Neutrophil (primary cell): ENCODE results near the gene KRTAP10-12.

Experiments
- H3K27ac ChIP-seq: fragments of 200-600 bp; sonication (generic); 2 replicates; pipeline ENCODE4 v1.5.1; 2016; ENCODE audit warnings: mild to moderate bottlenecking, moderate library complexity
- H3K27me3 ChIP-seq: fragments of 200-600 bp; sonication (generic); 2 replicates; pipeline ENCODE4 v1.6.0; 2016; ENCODE audit warnings: mild to moderate bottlenecking
- H3K36me3 ChIP-seq: fragments of 200-600 bp; sonication (generic); 2 replicates; pipeline ENCODE4 v1.5.1; 2017
- H3K4me1 ChIP-seq, 2 experiments: fragments of 200-600 bp in 1 of 2; sonication (generic) in 1 of 2; 1 replicate in 1 of 2; 2 replicates in 1 of 2; pipeline versions ENCODE4 v1.5.1 to v1.6.1; 2013 to 2016; ENCODE audit warnings: low read depth in 1 of 2, low read length in 1 of 2, mild to moderate bottlenecking in 1 of 2, moderate library complexity in 1 of 2; ENCODE audit not compliant: control insufficient read depth in 1 of 2, insufficient read depth in 1 of 2
- H3K4me3 ChIP-seq, 2 experiments: fragments of 200-600 bp in 1 of 2; sonication (generic) in 1 of 2; 1 replicate in 1 of 2; 2 replicates in 1 of 2; pipeline ENCODE4 v1.5.1; 2013 to 2016; ENCODE audit warnings: low read depth in 1 of 2, low read length in 1 of 2, mild to moderate bottlenecking in 1 of 2, moderate library complexity in 1 of 2
- H3K9me3 ChIP-seq: fragments of 200-600 bp; sonication (generic); 2 replicates; pipeline ENCODE4 v1.5.1; 2016
- TF ChIP-seq, protein P1 (sequence below): fragments of 200-600 bp; sonication (generic); IDR thresholded peaks from 2 replicates; pipeline ENCODE4 v1.5.1; 2016; ENCODE audit warnings: antibody characterized with exemption

KRTAP10-12 gene

DNA sequence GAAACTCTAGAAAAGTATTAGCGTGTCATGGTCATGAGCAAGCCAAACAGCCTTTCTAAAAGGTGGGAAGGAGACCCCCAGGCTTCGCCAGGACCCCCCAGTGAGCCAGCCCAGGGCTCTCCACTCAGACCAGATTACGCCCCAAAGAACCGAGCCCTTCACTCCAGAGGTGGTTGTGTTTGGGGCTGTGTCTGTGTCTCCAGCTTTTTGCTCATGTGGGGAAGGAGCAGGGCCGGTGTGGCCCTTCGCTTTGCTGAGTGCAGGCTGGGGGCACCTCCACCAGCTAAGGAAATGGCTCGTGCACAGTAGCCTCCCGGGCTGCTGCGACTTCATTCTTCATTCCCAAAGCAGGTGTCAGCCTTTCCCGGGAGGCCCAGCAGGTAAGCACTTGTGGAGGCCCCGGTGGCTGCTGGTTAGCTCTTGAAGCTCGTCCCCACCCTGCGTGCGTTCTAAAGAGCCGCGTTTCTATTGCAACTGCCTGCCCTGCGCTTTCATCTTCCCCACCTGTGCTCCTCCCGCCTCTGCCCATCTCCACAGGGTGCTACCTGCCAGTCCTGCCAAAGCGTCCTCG lies 13.9 kb downstream of the KRTAP10-12 start:
- Histone ChIP-seq H3K27ac (no peak overlapping the region), H3K27me3 (peaks cover 100% of the 10 kb centered on the region), H3K9me3 (no peaks in the 10 kb centered on the region), H3K4me1 (no peaks in the 10 kb centered on the region), H3K36me3 (no peaks in the 10 kb centered on the region), H3K4me3 (no peak overlapping the region)
- TF ChIP-seq, protein P1, sequence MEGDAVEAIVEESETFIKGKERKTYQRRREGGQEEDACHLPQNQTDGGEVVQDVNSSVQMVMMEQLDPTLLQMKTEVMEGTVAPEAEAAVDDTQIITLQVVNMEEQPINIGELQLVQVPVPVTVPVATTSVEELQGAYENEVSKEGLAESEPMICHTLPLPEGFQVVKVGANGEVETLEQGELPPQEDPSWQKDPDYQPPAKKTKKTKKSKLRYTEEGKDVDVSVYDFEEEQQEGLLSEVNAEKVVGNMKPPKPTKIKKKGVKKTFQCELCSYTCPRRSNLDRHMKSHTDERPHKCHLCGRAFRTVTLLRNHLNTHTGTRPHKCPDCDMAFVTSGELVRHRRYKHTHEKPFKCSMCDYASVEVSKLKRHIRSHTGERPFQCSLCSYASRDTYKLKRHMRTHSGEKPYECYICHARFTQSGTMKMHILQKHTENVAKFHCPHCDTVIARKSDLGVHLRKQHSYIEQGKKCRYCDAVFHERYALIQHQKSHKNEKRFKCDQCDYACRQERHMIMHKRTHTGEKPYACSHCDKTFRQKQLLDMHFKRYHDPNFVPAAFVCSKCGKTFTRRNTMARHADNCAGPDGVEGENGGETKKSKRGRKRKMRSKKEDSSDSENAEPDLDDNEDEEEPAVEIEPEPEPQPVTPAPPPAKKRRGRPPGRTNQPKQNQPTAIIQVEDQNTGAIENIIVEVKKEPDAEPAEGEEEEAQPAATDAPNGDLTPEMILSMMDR, result no peak

DNA sequence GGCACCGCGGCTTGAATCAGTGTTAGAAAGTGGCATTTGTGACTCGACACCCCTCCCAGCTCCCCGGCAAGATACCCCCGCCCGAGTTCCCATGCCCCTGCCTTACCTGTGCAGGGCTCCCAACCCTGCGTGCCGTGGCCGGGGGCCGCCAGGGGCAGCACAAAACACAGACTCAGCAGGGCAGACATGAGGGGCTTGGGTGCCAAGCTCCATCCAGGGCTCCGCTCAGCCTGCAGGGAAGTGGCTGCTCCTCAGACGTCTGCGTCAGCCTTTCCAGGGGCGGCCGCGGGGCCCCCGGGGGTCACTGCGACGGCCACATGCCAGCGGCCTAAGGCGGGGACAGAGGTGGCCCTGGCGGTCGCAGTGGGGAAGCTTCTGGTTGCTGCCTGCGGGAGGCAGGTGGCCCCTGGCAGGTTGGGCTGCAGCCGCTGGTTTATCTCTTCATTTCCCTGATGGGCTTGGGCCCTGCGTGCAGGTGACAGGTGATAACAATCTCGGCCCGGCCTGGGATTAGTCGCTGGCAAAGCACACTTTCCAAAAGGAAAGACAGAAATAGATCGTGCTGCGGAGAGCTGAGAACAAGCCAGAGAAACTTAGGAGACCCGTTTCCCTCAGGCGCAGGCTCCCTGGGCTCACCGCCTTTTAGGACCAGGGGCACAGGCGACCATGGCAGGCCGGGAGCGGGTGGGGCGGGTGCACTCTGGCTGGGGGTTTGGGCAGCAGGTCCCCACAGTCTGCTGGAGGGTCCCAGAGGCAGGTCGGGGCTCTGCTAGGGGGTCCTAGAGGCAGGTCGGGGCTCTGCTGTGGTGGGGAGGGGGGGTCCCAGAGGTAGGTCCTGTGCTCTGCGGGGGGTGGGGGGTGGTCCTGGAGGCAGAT lies 14.6 kb downstream of the KRTAP10-12 start, which contains the start of gene TSPEAR:
Gene TSPEAR (minus strand): TSS at position 246 of the 876 bp plus-strand sequence. CDS start 58 bp downstream, at position 188.
- H3K27ac ChIP-seq, result no peak within 1 kb of the TSS

DNA sequence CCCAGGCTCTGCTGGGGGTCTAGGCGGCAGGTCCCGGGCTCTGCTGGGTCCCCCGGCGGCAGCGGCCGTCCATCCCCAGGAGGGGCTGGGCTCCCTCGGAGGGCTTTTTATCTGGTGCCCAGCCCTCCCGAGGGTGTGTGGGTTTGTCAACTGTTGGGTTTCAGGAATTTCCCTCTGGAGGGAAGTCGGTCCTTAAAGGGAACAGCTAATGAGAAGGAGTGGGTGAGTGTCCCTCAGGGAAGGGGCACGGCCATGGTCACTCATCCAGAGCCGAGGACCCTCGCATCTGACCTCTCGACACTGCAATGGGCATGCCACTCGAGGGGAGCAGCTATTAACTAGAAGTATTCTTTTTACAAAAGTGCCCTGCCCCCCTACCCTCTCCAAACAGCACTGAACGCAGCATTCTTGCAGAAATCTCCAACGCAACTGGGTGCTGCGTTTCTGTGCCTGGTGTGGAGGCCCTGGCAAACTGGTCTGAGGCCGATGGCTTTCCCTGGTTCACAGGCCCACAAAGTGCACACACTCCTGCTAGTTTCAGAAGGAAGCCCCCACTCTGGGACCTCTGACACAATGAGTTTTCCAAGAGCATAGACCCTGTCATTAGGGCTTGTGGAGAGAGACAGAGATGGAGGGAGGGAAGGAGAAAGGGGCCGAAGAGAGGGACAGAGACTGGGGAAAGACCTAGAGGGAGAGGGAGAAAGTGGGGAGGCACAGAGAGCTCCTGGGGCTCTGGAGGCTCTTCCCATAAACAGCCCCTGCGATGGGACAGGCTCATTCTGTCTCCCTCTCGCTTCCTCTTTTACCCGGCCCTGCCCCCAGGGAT lies 15.4 kb downstream of the KRTAP10-12 start:
- TF ChIP-seq, protein P1, result no peak
- Histone ChIP-seq H3K4me3 (no peak overlapping the region), H3K36me3 (no peaks in the 10 kb centered on the region), H3K9me3 (no peaks in the 10 kb centered on the region), H3K4me1 (no peaks in the 10 kb centered on the region), H3K27ac (no peak overlapping the region), H3K27me3 (peaks cover 100% of the 10 kb centered on the region)

More for the DNA sequence above, 14.6 kb downstream of the KRTAP10-12 start, which contains the start of gene TSPEAR:
- H3K9me3 ChIP-seq, result no peaks in the 10 kb centered on the region
- H3K4me3 ChIP-seq, result no peak within 1 kb of the TSS
- H3K4me1 ChIP-seq, result no peaks in the 10 kb centered on the region
- no peaks in the 10 kb centered on the region for H3K36me3 ChIP-seq
- peaks cover 100% of the 10 kb centered on the region for H3K27me3 ChIP-seq
- TF ChIP-seq, protein P1, result no peak

DNA sequence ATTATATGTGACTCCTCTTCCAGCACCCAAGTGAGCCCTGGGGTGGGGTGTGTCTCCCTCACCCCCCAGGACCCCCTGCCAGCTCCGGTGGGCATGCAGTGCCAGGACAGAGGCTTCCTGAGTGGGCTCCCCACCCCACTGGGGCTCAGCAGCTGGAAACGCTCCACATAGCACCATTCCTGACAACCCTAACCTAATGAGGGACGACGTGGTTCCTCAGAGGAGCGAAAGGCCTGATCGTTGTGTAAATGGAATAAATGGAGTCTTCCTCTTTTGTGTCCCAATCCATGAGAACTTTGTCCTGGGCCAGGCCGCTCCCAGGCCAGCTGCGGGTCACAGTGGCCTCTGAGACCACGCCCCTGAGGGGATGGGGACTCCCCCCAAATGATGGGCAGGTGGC lies 16.2 kb downstream of the KRTAP10-12 start:
- Histone ChIP-seq H3K36me3 (no peaks in the 10 kb centered on the region), H3K27me3 (peaks cover 100% of the 10 kb centered on the region), H3K9me3 (no peaks in the 10 kb centered on the region), H3K27ac (no peak overlapping the region), H3K4me1 (no peaks in the 10 kb centered on the region), H3K4me3 (no peak overlapping the region)
- TF ChIP-seq, protein P1, result no peak

DNA sequence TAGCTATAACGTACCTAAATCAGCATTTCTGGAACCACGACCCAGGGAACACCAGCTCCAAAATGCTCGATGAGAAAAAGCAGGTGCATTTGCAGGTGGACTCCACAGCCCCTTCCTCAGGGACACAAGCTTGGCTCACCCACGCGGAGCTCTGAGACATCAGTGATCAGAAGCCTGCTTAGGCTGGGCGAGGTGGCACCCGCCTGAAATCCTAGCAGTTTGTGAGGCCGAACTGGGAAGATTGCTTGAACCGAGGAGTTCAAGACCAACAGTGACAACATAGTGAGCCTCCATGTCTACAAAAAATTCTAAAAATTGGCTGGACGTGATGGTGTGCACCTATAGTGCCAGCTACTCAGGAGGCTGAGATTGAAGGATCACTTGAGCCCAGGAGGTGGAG lies 16.9 kb downstream of the KRTAP10-12 start:
- TF ChIP-seq, protein P1, result no peak
- Histone ChIP-seq H3K27me3 (peaks cover 100% of the 10 kb centered on the region), H3K4me3 (no peak overlapping the region), H3K36me3 (no peaks in the 10 kb centered on the region), H3K27ac (no peak overlapping the region), H3K9me3 (no peaks in the 10 kb centered on the region), H3K4me1 (no peaks in the 10 kb centered on the region)
